Activated naive CD8-positive, alpha-beta T cell treated with anti-CD3 and anti-CD28 coated beads, Interleukin-2, amount 50 U/mL, for 24 hours (primary cell): ENCODE results near the gene FH.
A peak's percentile ranks its signal among the peaks of the same experiment; 100 is the strongest.

ENCODE experiments used
- ATAC-seq: fragments of 150-1000 bp; cut with Tn5 transposase; one replicate; pipeline ENCODE4 v1.10.0; 2021
- DNase-seq: peaks from one replicate; pipeline ENCODE4 v3.0.0; 2021
- H3K27ac Mint-ChIP-seq: one replicate; pipeline ENCODE4 v1.8.0; 2021; ENCODE audit warnings: mild to moderate bottlenecking, mixed read lengths
- H3K27me3 Mint-ChIP-seq: one replicate; pipeline ENCODE4 v1.8.0; 2021; ENCODE audit warnings: mixed read lengths
- H3K36me3 Mint-ChIP-seq: one replicate; pipeline ENCODE4 v1.8.0; 2021; ENCODE audit warnings: low read depth, mixed read lengths
- H3K4me1 Mint-ChIP-seq: one replicate; pipeline ENCODE4 v1.8.0; 2021; ENCODE audit warnings: mixed read lengths
- H3K4me3 Mint-ChIP-seq: one replicate; pipeline ENCODE4 v1.8.0; 2021; ENCODE audit warnings: mild to moderate bottlenecking, moderate library complexity, mixed read lengths
- H3K9me3 Mint-ChIP-seq: one replicate; pipeline ENCODE4 v1.8.0; 2021; ENCODE audit warnings: mixed read lengths

The FH gene

DNA sequence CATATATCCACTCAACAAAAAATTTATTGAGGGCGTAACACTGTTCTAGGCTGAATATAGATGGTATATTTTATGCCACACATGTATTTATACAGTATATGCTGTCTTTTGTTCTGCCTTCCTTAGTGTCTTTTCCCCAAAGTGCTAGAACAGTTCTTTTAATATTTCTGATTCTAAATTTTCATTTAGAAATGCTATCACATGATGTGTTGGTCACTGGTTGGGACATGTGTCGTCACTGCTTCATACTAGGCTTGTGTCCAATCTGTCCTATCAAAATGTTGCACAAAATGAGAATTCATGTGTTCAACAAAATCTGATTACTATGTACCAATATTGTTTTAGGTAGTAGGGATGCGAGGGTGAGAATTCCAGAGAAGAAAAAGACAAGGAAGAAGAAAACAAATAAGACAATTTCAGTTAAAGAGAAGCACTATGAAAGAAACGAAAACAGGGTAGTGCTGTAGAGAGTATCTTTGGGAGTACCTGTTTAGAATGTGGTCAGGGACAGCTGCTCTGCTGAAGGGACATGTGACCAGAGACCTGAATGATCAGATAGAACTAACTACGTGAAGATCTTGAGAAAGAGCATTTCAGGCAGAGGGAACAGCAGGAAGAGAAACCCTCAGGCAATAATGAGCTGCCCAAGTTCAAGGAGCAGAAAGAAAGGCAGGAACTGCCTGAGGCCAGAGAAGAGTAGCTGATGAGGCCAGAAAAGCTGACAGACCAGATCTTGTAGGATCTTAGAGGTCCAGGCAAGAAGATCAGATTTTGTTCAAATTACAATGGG, 14.0 kb upstream of the FH start:
- Mint-ChIP-seq H3K27me3 (peaks cover 1% of the 10 kb centered on the region), H3K27ac (peak overlapping the region; percentile 8), H3K4me1 (peaks cover 27% of the 10 kb centered on the region), H3K9me3 (no peaks in the 10 kb centered on the region), H3K4me3 (peak overlapping the region; percentile 39), H3K36me3 (peaks cover 4% of the 10 kb centered on the region)
- ATAC-seq (no peak), DNase-seq (no peak)

- peak; percentile 20 for DNase-seq
- Mint-ChIP-seq H3K9me3 (no peaks in the 10 kb centered on the region), H3K4me3 (peak overlapping the region; percentile 39), H3K36me3 (peaks cover 4% of the 10 kb centered on the region), H3K27ac (no peak overlapping the region), H3K4me1 (peaks cover 27% of the 10 kb centered on the region), H3K27me3 (peaks cover 1% of the 10 kb centered on the region)
- ATAC-seq: peak; percentile 38
Measured at GRCh38 chr1:241532864-241533263, 13.3 kb upstream of the FH start.

DNA sequence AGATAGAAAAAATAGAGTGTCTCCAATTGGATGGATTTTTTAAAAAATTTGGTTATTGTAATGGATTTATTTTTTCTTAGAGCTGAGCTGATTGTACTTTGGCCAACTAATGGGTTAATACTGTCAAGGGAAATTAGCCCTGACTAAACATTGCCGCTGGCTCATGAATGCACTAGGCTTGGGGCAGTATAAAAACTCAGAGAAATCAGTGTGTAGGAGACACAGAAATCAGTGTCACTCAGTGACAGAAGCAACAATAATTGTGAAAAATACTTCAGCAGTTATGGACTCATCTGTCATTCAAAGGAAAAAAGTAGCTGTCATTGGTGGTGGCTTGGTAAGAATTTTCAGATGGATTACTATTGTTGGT, 12.6 kb upstream of the FH start, which contains the start of gene KMO:
KMO (plus strand) TSS at position 217 of the 370 bp plus-strand sequence; CDS start at position 284, 67 bp downstream.
- Mint-ChIP-seq H3K36me3 (no peaks in the 10 kb centered on the region), H3K9me3 (no peaks in the 10 kb centered on the region), H3K27me3 (peaks cover 1% of the 10 kb centered on the region), H3K4me1 (peaks cover 27% of the 10 kb centered on the region), H3K4me3 (peak within 1 kb of the TSS; percentile 85), H3K27ac (peak within 1 kb of the TSS; percentile 80)
- DNase-seq: no peak
- ATAC-seq: peak; percentile 34

DNA sequence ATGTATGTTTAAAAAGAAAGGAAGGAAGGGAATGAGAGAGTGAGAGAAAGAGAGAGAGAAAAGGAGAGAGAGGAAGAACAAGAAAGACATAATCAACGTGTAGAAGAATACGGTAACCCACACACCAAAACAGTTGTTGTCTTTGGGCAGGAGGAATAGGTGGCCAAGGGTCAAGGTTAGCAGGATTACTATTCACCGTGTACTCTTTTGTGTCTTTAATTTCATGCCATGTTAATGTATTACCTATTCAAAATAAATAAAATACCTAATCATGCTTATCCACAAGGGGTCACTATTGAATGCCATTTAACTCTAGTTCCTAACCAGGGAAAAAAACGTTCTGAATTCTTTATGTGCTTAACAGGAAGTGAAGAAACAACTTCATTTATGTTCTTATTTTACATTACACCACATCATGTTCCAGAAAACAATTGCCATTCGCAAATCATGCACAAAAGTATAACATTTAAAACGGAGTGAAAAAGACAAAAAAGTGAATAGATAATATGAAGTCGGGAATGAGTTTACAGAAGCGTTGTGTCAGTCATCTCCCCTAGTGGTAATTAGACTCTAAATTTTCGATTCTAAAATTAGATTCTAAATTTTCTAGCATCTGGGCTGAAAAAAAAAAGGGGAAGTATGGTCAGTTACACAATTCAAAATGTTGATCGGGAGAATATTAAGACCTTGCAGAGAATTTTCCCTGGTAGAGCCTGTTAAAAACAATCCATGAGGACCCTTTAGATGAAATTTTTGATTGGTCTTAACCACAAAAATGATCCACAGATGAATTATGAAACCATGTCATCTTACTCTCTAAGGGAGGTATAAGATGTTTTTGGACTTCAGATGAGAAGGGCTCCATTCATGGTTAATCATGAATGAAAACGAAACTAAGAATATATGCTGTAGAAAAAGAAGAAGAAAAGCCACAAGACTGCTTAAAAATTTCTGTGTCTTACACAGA, 11.9 kb upstream of the FH start:
- H3K27me3 Mint-ChIP-seq: peaks cover 1% of the 10 kb centered on the region
- H3K4me1 Mint-ChIP-seq: peaks cover 24% of the 10 kb centered on the region
- H3K36me3 Mint-ChIP-seq: no peaks in the 10 kb centered on the region
- H3K27ac Mint-ChIP-seq: peak overlapping the region; percentile 80
- ATAC-seq: peak; percentile 74
- peak overlapping the region; percentile 85 for H3K4me3 Mint-ChIP-seq
- DNase-seq: no peak
- no peaks in the 10 kb centered on the region for H3K9me3 Mint-ChIP-seq

DNA sequence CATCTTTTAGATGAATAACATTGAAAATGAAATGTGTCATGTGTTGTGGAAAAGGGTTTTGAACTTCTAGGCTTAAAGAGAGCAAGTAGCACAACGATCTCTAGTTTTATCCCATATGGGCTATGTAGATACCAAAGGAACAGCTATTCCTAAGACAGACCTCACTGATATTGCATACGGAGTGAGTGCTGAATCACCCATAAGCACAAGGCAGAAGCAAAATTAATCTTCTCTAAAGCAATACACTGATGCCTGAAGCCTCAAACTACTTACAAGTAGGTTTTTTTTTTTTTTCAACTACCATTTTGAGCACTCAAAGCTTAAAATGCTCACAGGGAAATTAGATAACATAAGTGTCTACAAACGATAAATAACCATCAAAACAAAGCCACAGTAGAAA, 7.6 kb upstream of the FH start:
- no peak for ATAC-seq
- Mint-ChIP-seq H3K4me1 (peaks cover 7% of the 10 kb centered on the region), H3K4me3 (no peak overlapping the region), H3K27ac (no peak overlapping the region), H3K9me3 (no peaks in the 10 kb centered on the region), H3K36me3 (no peaks in the 10 kb centered on the region), H3K27me3 (peaks cover 28% of the 10 kb centered on the region)
- DNase-seq: no peak

- Mint-ChIP-seq H3K4me1 (peaks cover 6% of the 10 kb centered on the region), H3K9me3 (no peaks in the 10 kb centered on the region), H3K36me3 (no peaks in the 10 kb centered on the region), H3K27ac (no peak overlapping the region), H3K27me3 (peaks cover 32% of the 10 kb centered on the region), H3K4me3 (no peak overlapping the region)
- DNase-seq (no peak), ATAC-seq (no peak)
Measured at GRCh38 chr1:241525026-241525425, 5.5 kb upstream of the FH start.

- ATAC-seq: no peak
- Mint-ChIP-seq H3K4me3 (no peak overlapping the region), H3K27me3 (peaks cover 32% of the 10 kb centered on the region), H3K4me1 (peaks cover 19% of the 10 kb centered on the region), H3K36me3 (peaks cover 8% of the 10 kb centered on the region), H3K27ac (no peak overlapping the region), H3K9me3 (no peaks in the 10 kb centered on the region)
- DNase-seq: no peak
Measured at GRCh38 chr1:241521718-241522117, 2.2 kb upstream of the FH start.

GRCh38 chr1:241520080-241520465, 518 bp upstream of the FH start:
- no peak overlapping the region for H3K4me3 Mint-ChIP-seq
- no peak overlapping the region for H3K27ac Mint-ChIP-seq
- no peaks in the 10 kb centered on the region for H3K9me3 Mint-ChIP-seq
- peaks cover 13% of the 10 kb centered on the region for H3K36me3 Mint-ChIP-seq
- H3K4me1 Mint-ChIP-seq: peaks cover 24% of the 10 kb centered on the region
- no peak for ATAC-seq
- no peak for DNase-seq
- peaks cover 28% of the 10 kb centered on the region for H3K27me3 Mint-ChIP-seq

GRCh38 chr1:241518476-241519307, 863 bp downstream of the FH start:
- ATAC-seq (no peak), DNase-seq (peak; percentile 32)
- Mint-ChIP-seq H3K27me3 (peaks cover 17% of the 10 kb centered on the region), H3K36me3 (peaks cover 19% of the 10 kb centered on the region), H3K27ac (peak overlapping the region; percentile 80), H3K4me1 (peaks cover 27% of the 10 kb centered on the region), H3K9me3 (no peaks in the 10 kb centered on the region), H3K4me3 (peak overlapping the region; percentile 89)

- Mint-ChIP-seq H3K27me3 (no peaks in the 10 kb centered on the region), H3K4me1 (peaks cover 19% of the 10 kb centered on the region), H3K4me3 (no peak overlapping the region), H3K36me3 (peaks cover 42% of the 10 kb centered on the region), H3K9me3 (no peaks in the 10 kb centered on the region), H3K27ac (no peak overlapping the region)
- ATAC-seq: no peak
- no peak for DNase-seq
Measured at GRCh38 chr1:241513378-241513777, 6.2 kb downstream of the FH start.

DNA sequence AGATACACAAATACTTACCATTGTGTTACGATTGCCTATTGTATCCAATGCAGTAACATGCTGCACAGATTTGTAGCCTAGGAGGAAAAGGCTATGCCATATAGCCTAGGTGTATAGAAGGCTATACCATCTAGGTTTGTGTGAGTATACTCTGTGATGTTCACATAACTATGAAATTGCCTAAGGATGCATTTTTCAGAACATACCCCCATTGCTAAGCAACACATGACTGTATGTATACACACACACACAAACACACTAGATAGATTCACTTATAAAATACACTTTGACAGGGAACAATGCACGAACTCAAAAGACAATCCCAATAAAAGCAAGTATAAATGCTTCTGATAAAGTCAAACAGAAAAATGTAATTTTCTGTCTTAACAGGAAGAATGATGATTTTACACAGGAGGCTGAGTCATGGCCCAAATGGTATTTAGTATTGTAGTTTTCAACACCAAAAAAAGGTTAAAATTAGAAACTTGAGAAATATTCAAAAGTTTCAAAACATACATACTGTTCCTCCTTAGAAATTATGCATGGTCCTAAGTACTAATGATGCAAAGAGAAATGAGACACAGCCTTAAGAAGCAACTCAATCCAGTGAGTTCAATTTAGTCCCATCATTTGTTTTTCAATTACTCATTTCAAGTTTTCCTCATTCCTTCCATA, 12.2 kb downstream of the FH start:
- no peak overlapping the region for H3K27ac Mint-ChIP-seq
- no peak for ATAC-seq

GRCh38 chr1:241503444-241503843, 16.1 kb downstream of the FH start:
- no peaks in the 10 kb centered on the region for H3K27me3 Mint-ChIP-seq
- H3K4me3 Mint-ChIP-seq: no peak overlapping the region
- H3K27ac Mint-ChIP-seq: peak overlapping the region; percentile 30
- peaks cover 21% of the 10 kb centered on the region for H3K4me1 Mint-ChIP-seq
- H3K36me3 Mint-ChIP-seq: peaks cover 62% of the 10 kb centered on the region
- ATAC-seq (peak; percentile 95), DNase-seq (peak; percentile 25)
- no peaks in the 10 kb centered on the region for H3K9me3 Mint-ChIP-seq

More for the DNA sequence above, 12.2 kb downstream of the FH start:
- Mint-ChIP-seq H3K4me3 (no peak overlapping the region), H3K36me3 (peaks cover 62% of the 10 kb centered on the region), H3K9me3 (no peaks in the 10 kb centered on the region), H3K27me3 (no peaks in the 10 kb centered on the region), H3K4me1 (peaks cover 20% of the 10 kb centered on the region)
- no peak for DNase-seq

DNA sequence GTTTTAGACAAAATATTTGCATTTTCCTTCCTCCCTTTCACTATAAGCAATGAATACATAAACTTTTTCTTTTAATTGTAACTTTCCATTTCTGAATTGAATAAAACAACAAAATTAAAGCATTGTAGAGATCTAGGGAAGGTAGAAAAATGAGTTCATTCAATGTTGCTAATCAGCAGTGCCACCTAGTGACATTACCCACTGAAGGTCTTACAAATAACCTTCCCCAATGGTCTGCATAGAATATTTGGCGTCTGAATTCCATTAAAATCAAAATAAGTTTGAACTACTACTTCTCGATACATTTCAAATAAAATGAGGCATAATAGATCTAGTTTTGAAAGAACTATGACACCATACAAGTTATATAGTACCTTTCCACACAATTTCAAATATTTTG, 19.6 kb downstream of the FH start:
- Mint-ChIP-seq H3K9me3 (no peaks in the 10 kb centered on the region), H3K36me3 (peaks cover 60% of the 10 kb centered on the region), H3K4me3 (no peak overlapping the region), H3K27ac (no peak overlapping the region), H3K27me3 (no peaks in the 10 kb centered on the region), H3K4me1 (peaks cover 19% of the 10 kb centered on the region)
- ATAC-seq (no peak), DNase-seq (no peak)

GRCh38 chr1:241495741-241496140, 23.8 kb downstream of the FH start:
- Mint-ChIP-seq H3K36me3 (peaks cover 49% of the 10 kb centered on the region), H3K4me3 (no peak overlapping the region), H3K9me3 (no peaks in the 10 kb centered on the region), H3K4me1 (no peaks in the 10 kb centered on the region), H3K27me3 (no peaks in the 10 kb centered on the region), H3K27ac (no peak overlapping the region)
- ATAC-seq: no peak
- DNase-seq: no peak
